ENCODE results near the gene WDR27.
A peak's percentile ranks its signal among the peaks of the same experiment; 100 is the strongest.
"Not testable (repeated sequence)": the region's sequence is repeated elsewhere in the genome, so short reads cannot be mapped to it uniquely, and the experiment has no call there.

The WDR27 gene

GRCh38 chr6:169661391-169661756, 40.5 kb downstream of the WDR27 start:
- DNase-seq (ENCODE audit: low read depth in 2 of 2) = no peak

GRCh38 chr6:169660751-169661390, 41.0 kb downstream of the WDR27 start:
- no peak for DNase-seq (ENCODE audit: low read depth in 2 of 2)

DNA sequence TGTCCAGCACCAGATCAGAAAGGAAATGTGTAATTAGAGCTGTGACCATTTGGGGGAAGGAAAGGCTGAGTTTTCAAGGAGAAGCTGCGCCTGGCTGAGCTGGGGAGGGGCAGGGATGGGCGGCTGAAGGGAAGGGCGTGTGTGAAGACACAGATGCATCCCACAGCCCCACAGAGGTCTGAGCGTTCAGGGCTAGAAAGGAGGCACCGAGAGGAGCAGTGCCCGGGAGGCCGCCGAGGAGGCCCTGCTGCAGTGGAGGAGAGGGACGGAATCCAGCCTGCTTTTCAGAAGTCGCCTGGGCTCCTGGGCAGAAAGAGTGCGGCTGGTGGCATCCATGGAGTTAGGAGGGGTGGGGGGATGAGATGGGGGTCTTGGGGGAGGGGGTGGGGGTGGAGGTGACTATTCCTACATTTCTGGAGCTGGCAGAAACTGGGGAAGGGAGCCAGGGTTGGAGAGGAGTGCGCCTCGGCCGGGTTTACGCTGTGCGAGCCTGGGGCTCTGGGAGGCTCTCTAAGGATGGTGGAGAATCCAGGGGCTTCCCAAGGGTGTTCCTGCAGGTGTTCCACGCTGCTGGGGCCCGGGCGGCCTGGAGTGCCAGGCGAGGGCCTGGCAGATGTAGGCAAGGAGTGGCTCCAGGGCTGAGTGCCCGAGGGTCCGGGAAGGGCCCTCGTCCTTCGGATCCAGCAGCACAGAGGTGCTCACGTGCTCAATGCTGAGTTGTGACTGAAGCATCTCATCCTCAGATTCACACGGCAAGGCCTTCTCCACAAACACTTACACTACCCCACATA, 41.8 kb downstream of the WDR27 start:
- DNase-seq (ENCODE audit: low read depth in 2 of 2) = no peak

DNA sequence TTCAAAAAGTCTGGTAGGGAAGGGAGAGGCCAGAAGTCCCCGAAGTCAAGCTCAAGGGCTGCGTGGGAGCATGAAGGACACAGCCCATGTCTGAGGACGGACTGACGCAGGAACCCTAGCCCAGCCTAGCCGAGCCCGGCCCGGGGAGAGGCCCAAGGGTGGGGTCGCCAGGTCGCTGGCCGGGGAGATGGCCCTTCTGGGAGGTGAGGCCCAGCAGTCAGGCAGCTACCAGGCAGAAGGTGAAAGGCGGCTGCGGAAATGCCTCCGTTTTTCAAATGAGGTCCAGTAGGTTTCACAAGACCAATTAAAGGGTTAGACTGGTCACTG, 44.6 kb downstream of the WDR27 start:
- no peak for DNase-seq (ENCODE audit: low read depth in 2 of 2)

DNA sequence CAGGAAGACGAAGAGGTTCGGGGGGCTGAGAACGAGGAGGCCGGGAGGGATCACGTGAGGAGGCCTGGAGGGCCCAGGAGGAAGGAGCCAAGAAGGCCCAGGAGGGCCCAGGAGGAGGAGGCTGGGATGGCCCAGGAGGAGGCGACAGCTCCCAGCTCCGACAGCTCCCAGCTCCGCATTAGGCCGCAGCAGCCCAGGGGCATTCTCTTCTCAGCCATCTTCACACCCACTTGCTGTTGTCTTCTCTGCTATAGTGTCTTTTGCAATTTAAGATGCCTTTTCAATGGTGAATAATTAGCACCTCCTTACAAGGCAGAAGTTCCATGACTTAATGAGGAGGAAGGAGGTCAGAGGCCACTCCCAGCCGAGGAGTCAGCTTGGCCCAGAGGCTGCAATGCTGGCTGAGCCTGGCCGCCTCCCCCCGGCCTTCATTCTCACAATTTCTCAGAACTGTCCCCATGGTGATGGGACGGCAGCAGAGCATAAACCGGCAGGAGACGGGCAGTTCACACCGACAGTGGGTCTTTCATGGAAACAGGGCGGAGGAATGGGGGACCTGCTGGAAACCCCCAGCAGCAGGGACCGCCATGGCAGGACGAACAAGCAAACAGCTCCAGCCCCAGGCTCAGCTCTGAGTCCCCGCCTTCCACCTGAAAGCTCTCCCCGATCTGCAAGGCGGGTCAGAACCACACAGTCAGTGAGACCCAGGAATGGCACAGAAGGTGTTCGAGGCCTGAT, 45.1 kb downstream of the WDR27 start:
- DNase-seq (ENCODE audit: low read depth in 2 of 2) = no peak

DNA sequence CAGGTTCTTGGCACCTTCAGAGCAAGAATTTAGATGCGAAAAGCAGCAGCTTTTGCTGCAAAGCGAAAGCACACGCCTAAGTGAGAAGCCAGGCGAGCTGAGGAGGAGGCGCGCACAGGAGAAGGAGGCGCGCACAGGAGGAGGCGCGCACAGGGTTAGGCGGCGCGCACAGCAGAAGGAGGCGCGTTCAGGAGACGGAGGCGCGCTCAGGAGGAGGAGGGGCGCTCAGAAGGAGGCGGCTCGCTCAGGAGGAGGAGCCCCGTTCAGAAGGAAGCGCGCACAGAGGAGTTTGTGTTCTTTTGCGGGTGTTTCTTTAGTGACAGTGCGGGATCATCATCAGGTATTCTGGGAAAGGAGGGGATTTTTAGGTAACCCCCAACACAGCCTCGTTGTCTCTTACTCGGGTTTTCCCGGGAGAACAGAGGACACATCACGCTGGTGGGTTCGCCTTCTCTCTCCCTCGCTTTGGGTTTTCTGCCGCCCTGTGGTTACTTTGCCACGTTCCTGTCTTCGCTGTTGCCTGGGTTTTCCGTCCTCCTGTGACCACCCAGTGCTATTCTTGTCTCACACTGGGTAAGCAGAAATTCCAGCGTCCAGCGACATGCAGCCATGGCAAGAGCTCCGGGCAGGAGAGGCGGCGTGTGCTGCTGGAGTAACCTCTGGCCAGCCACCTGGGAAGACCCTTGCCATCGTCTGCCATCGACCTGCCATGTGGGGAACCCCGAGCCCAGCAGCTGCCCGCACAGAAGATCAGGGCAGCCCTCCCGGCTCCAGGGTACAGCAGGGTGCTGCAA, 47.0 kb downstream of the WDR27 start:
- peak; percentile 41 to 46 for DNase-seq (ENCODE audit: low read depth in 2 of 2)

DNA sequence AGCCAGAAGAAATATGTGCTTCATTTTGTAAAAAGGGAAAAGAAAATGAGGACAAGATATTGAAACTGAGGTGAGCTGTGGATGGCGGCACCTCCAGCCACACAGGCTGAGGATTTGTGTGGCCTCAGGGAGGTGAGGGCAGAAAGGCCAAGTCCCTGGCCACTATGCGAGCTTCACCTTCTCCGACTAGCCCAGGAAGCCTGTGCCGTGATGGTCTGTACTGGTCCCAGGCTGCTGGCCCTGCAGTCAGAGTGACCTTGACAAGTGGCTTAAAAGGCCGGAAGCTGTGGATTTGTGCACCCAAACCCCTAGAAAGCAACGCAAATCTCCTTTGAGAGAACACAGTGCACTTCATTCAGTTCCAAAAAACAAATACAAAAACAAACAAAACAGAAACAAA, 48.1 kb downstream of the WDR27 start:
- no peak for DNase-seq (ENCODE audit: low read depth in 2 of 2)

GRCh38 chr6:169652896-169653295, 48.9 kb downstream of the WDR27 start:
- no peak for DNase-seq (ENCODE audit: low read depth in 2 of 2)

DNA sequence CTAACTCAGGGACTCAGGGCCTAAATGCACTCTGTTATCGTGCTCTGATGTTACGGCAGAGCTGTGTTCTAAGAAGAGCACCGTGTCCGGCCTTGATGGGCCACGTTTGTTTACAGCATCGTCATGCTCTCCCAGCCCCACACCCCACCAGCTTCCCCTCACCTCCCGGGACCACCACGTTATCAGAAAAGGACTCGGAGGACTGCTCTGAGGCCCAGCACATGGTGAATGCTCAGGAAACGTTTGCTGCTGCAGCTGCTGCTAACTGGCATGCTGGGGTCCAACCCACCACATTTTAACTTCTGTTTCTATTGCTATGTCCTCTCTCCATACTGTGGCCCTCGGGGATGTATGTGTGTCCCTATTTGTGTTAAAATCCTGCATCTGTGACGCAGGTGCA, 50.3 kb downstream of the WDR27 start:
- no peak for DNase-seq (ENCODE audit: low read depth in 2 of 2)

DNA sequence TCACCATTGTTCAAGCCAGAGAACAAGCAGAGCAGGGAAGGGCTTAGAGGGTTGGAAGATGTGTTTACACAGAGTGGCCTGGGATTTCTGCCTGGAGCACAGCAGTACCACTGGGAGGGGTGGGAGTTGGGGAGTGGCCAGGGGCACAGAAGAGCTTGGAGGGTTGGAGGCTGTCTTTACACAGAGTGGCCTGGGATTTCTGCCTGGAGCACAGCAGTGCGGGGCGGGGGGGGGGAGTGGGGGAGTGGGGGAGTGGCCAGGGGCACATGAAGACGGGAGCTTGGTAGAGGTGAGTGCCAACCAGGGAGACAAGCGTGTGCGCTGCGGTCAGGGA, 50.9 kb downstream of the WDR27 start:
- no peak for DNase-seq (ENCODE audit: low read depth in 2 of 2)

- DNase-seq (ENCODE audit: low read depth in 2 of 2) = no peak
These were observed 51.4 kb downstream of the WDR27 start for GRCh38 chr6:169650241-169650958.

- no peak for DNase-seq (ENCODE audit: low read depth in 2 of 2)
These were observed 53.2 kb downstream of the WDR27 start for GRCh38 chr6:169648617-169649016.

DNA sequence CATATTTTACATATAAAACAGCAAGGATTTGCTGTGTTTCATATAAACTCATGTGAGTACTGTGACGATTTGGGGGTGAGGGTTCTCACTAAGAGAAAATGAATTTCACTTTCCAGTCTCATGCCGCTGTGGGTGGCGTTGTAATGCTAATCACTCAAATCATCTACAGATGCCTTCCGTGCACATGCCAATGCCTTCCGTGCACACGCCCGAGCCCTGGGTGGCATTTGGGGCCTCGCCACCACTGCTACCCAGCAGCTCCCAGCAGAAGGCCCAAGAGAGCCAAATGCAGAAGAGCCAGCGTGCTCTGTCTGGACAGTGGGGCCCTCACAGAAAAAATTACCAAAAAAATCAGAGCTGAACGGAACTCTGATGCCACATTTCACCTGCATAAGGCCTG, 53.7 kb downstream of the WDR27 start:
- DNase-seq (ENCODE audit: low read depth in 2 of 2) = no peak

GRCh38 chr6:169647637-169648036, 54.2 kb downstream of the WDR27 start:
- no peak for DNase-seq (ENCODE audit: low read depth in 2 of 2)

- no peak for DNase-seq (ENCODE audit: low read depth in 2 of 2)
These were observed 54.8 kb downstream of the WDR27 start for GRCh38 chr6:169646906-169647567.

DNA sequence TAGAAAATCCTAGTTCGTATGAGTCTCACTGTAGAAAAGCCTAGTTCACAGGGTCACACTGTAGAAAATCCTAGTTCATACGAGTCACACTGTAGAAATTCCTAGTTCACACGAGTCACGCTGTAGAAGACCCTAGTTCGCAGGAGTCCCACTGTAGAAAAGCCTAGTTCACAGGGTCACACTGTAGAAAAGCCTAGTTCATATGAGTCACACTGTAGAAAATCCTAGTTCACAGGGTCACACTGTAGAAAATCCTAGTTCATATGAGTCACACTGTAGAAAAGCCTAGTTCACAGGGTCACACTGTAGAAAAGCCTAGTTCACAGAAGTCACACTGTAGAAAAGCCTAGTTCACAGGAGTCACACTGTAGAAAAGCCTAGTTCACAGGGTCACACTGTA, 56.4 kb downstream of the WDR27 start:
- not testable (repeated sequence) for DNase-seq (ENCODE audit: low read depth in 2 of 2)

- no peak for DNase-seq (ENCODE audit: low read depth in 2 of 2)
These were observed 58.3 kb downstream of the WDR27 start for GRCh38 chr6:169643521-169643920.

GRCh38 chr6:169642455-169642854, 59.4 kb downstream of the WDR27 start:
- no peak for DNase-seq (ENCODE audit: low read depth in 2 of 2)

DNA sequence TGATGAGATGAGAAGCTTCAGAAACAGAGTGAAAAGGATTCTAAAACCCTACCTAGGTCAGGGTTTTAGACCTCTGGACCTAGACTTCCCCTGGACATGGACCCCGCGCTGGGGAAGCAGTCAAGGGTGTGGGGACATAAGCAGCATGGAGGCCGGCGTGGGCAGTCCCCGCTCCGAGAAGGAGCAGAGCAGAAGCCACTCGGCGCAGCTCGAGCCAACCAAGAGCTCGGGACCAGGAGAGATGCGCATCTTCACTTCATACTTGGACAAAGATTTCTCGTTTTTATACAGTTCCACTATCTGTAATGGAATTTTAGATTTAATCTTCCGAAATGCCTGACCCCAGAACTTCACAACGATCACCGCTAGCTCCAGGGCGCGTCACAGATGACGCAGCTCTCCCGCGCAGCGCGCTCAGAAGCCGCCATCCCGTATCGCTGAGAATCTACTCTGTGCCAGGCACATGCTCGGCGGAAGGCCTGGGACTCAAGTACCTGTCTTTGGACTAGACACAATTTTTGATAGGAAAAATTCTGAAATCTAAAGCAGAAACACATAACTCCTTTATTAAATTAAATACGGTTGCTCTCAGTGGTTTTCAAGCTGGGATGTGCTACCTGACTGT, 60.3 kb downstream of the WDR27 start:
- no peak for DNase-seq (ENCODE audit: low read depth in 2 of 2)

DNA sequence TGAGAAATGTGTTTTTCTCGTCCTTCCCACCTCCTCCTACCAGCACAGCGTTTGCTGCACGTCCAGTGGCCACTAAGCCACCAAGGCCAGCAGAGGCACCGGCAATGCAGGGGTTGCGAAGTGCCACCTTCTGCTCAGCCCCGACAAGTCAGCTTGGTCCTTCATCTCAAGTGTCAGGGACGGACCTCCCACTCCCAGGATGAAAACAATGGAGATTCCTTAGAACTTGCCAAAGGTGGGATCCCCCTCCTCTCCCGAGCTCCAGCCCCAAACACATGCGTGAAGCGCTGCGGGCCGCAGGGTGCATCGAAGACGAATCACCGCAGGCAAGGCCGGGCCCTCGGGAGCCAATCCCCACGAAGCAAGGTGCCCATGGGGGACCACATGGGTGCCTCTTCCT, 60.8 kb downstream of the WDR27 start:
- no peak for DNase-seq (ENCODE audit: low read depth in 2 of 2)

All from fibroblast of skin of left quadriceps (primary cell).